Measurements from ENCODE around the gene RBFOX1. TPM values are rescaled to one million over a fixed set of nuclear protein-coding genes. Genes with fewer than 3 reads are reported as not detected.

Gene RBFOX1
- total RNA-seq, 1 donor from 2014 or later = 0.69 TPM

GRCh38 chr16:7541026-7541425, 208.4 kb downstream of the RBFOX1 start:
- DNase-seq (ENCODE audit: low spot score) = no peak
- H3K27me3 Mint-ChIP-seq (ENCODE audit: unreplicated experiment) = peaks cover 2% of the 10 kb centered on the region
- H3K36me3 Mint-ChIP-seq (ENCODE audit: low read depth, unreplicated experiment) = no peaks in the 10 kb centered on the region
- no peaks in the 10 kb centered on the region for H3K4me1 Mint-ChIP-seq (ENCODE audit: unreplicated experiment)
- H3K9me3 Mint-ChIP-seq (ENCODE audit: unreplicated experiment) = no peaks in the 10 kb centered on the region
- no peak overlapping the region for H3K4me3 Mint-ChIP-seq (ENCODE audit: unreplicated experiment)
- TF ChIP-seq CTCF (IDR thresholded peaks at IDR 0.05; ENCODE audit: unreplicated experiment) = no peak
- H3K27ac Mint-ChIP-seq (ENCODE audit: unreplicated experiment) = no peak overlapping the region

GRCh38 chr16:7545251-7545650, 212.6 kb downstream of the RBFOX1 start:
- no peak for TF ChIP-seq CTCF (IDR thresholded peaks at IDR 0.05; ENCODE audit: unreplicated experiment)
- H3K27me3 Mint-ChIP-seq (ENCODE audit: unreplicated experiment) = no peaks in the 10 kb centered on the region
- H3K27ac Mint-ChIP-seq (ENCODE audit: unreplicated experiment) = no peak overlapping the region
- no peaks in the 10 kb centered on the region for H3K36me3 Mint-ChIP-seq (ENCODE audit: low read depth, unreplicated experiment)
- no peaks in the 10 kb centered on the region for H3K9me3 Mint-ChIP-seq (ENCODE audit: unreplicated experiment)
- H3K4me1 Mint-ChIP-seq (ENCODE audit: unreplicated experiment) = no peaks in the 10 kb centered on the region
- no peak for DNase-seq (ENCODE audit: low spot score)
- H3K4me3 Mint-ChIP-seq (ENCODE audit: unreplicated experiment) = no peak overlapping the region

GRCh38 chr16:7546948-7547347, 214.3 kb downstream of the RBFOX1 start:
- H3K36me3 Mint-ChIP-seq (ENCODE audit: low read depth, unreplicated experiment) = no peaks in the 10 kb centered on the region
- TF ChIP-seq CTCF (IDR thresholded peaks at IDR 0.05; ENCODE audit: unreplicated experiment) = no peak
- H3K4me3 Mint-ChIP-seq (ENCODE audit: unreplicated experiment) = no peak overlapping the region
- no peaks in the 10 kb centered on the region for H3K4me1 Mint-ChIP-seq (ENCODE audit: unreplicated experiment)
- H3K27ac Mint-ChIP-seq (ENCODE audit: unreplicated experiment) = no peak overlapping the region
- H3K27me3 Mint-ChIP-seq (ENCODE audit: unreplicated experiment) = peaks cover 2% of the 10 kb centered on the region
- H3K9me3 Mint-ChIP-seq (ENCODE audit: unreplicated experiment) = no peaks in the 10 kb centered on the region
- DNase-seq (ENCODE audit: low spot score) = no peak

GRCh38 chr16:7547736-7548135, 215.1 kb downstream of the RBFOX1 start:
- no peaks in the 10 kb centered on the region for H3K4me1 Mint-ChIP-seq (ENCODE audit: unreplicated experiment)
- H3K27me3 Mint-ChIP-seq (ENCODE audit: unreplicated experiment) = peaks cover 2% of the 10 kb centered on the region
- no peak overlapping the region for H3K4me3 Mint-ChIP-seq (ENCODE audit: unreplicated experiment)
- no peaks in the 10 kb centered on the region for H3K36me3 Mint-ChIP-seq (ENCODE audit: low read depth, unreplicated experiment)
- H3K9me3 Mint-ChIP-seq (ENCODE audit: unreplicated experiment) = no peaks in the 10 kb centered on the region
- no peak overlapping the region for H3K27ac Mint-ChIP-seq (ENCODE audit: unreplicated experiment)
- TF ChIP-seq CTCF (IDR thresholded peaks at IDR 0.05; ENCODE audit: unreplicated experiment) = no peak
- no peak for DNase-seq (ENCODE audit: low spot score)

- Mint-ChIP-seq H3K27ac (ENCODE audit: unreplicated experiment) (no peak overlapping the region), H3K4me3 (ENCODE audit: unreplicated experiment) (no peak overlapping the region), H3K9me3 (ENCODE audit: unreplicated experiment) (no peaks in the 10 kb centered on the region), H3K4me1 (ENCODE audit: unreplicated experiment) (no peaks in the 10 kb centered on the region), H3K27me3 (ENCODE audit: unreplicated experiment) (peaks cover 2% of the 10 kb centered on the region), H3K36me3 (ENCODE audit: low read depth, unreplicated experiment) (no peaks in the 10 kb centered on the region)
- no peak for DNase-seq (ENCODE audit: low spot score)
- TF ChIP-seq CTCF (IDR thresholded peaks at IDR 0.05; ENCODE audit: unreplicated experiment) = no peak
Measured at GRCh38 chr16:7548796-7549318, 216.2 kb downstream of the RBFOX1 start.

Data from endothelial cell (in vitro differentiated cells).